Dendritic cell treated with granulocyte-macrophage colony-stimulating factor and Interleukin-4, amounts not matched to agents 40 ng/mL and 50 ng/mL, for 4 days (primary cell): ENCODE results near the gene IL33.

ENCODE experiments used
- H3K27ac Mint-ChIP-seq: one replicate; pipeline ENCODE4 v1.8.0; 2022; ENCODE audit warnings: mild to moderate bottlenecking, mixed read lengths
- H3K27me3 Mint-ChIP-seq: one replicate; pipeline ENCODE4 v1.8.0; 2022; ENCODE audit warnings: mild to moderate bottlenecking, mixed read lengths
- H3K36me3 Mint-ChIP-seq: one replicate; pipeline ENCODE4 v1.8.0; 2022; ENCODE audit warnings: low read depth, mixed read lengths
- H3K4me1 Mint-ChIP-seq: one replicate; pipeline ENCODE4 v1.8.0; 2022; ENCODE audit warnings: low read depth, mixed read lengths
- H3K4me3 Mint-ChIP-seq: one replicate; pipeline ENCODE4 v1.8.0; 2022; ENCODE audit warnings: mild to moderate bottlenecking, moderate library complexity, mixed read lengths
- H3K9me3 Mint-ChIP-seq: one replicate; pipeline ENCODE4 v1.8.0; 2022; ENCODE audit warnings: mixed read lengths
- intact Hi-C: fragments of 100-400 bp; cut with micrococcal nuclease; formaldehyde crosslinking; loops from one replicate; pipeline ENCODE4 v1.15.0; 2022

Gene IL33

DNA sequence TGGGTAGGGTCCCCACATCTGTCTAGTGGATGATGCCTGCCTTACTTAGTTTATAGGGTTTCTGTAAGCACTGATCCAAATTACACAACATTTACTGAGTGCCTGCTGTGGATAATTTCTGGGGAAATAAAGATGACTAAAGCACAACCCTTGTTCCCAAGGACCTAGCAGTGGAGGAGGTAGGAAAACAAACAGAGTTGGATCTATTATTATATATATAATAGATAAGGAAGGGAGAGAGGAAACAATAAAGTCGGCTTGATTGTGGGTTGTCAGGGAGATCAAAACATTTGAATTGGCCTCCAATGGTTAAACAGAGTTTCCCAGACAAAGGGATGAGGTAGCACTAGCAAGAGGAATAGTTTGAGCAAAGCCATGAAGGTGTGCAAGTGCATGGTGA lies 14.0 kb downstream of the IL33 start:
- H3K27me3 Mint-ChIP-seq: peaks cover 2% of the 10 kb centered on the region
- no peak overlapping the region for H3K4me3 Mint-ChIP-seq
- intact Hi-C loops: no loop called here
- no peak overlapping the region for H3K27ac Mint-ChIP-seq
- H3K36me3 Mint-ChIP-seq: no peaks in the 10 kb centered on the region
- H3K9me3 Mint-ChIP-seq: no peaks in the 10 kb centered on the region
- no peaks in the 10 kb centered on the region for H3K4me1 Mint-ChIP-seq

DNA sequence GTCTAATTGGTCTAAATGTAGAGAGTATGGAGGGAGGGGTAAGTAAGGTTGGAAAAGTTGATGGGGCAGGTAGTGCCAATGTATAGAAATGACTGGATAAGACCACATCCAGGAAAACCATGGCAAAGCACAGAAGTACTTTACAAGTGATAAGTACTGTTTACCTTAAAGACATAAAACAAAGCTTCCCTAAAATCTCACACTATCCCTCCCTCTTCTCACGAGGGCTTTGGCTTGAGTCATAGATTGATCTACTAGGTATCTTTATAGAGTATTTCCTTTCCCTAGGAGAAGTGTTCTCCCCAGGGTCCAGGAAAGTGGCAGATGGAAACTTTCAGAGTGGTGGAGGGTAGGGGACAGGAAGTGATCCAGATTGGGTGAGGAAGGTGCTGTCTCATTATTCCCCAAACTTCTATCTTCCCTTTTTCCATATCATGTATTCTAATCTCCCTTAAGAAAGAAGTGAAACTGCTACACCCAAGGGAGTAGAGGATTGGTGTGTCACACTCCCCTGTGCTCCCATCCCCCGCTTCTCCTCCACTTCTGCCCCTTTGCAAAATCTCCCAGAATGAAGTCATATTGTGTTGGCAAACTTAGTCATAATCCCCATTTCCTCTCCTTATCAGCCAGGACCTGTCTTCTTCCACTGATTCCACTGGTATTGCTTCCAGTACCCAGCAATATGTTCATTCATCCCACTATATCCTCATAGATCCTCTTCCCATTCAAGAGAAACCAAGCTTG lies 14.6 kb downstream of the IL33 start:
- H3K4me3 Mint-ChIP-seq: no peak overlapping the region
- no peaks in the 10 kb centered on the region for H3K4me1 Mint-ChIP-seq
- H3K36me3 Mint-ChIP-seq: no peaks in the 10 kb centered on the region
- no peak overlapping the region for H3K27ac Mint-ChIP-seq
- intact Hi-C loops: no loop called here
- no peaks in the 10 kb centered on the region for H3K9me3 Mint-ChIP-seq
- H3K27me3 Mint-ChIP-seq: peaks cover 2% of the 10 kb centered on the region

DNA sequence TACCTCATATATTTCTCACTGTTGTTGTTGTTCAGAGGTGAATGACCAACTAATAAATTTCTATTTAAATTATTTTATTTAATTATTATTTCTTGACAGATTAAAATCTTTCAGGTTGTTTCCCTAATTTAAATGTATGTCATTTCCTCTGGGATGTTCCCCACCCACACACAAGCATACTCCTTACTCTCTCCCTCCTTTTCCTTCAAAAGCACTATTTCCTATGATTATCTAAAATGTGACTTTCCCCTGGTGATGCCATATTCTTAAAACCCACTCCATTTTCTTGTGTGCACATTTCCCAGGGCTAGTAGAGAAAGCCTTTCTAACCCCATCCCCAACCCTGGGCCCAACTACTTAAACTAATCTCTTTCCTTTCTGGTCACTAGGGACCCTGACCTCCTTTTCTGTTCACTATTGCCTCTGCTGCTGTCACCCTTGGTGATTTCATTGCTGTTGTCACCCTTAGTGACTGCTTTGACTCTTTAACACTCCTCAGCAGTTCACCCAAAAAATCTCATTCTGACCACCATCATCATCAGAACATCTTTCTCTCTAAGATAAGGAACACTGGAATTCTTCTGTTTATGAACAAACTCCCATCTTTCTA lies 16.8 kb downstream of the IL33 start:
- intact Hi-C loops: no loop called here
- no peaks in the 10 kb centered on the region for H3K27me3 Mint-ChIP-seq
- H3K4me3 Mint-ChIP-seq: no peak overlapping the region

DNA sequence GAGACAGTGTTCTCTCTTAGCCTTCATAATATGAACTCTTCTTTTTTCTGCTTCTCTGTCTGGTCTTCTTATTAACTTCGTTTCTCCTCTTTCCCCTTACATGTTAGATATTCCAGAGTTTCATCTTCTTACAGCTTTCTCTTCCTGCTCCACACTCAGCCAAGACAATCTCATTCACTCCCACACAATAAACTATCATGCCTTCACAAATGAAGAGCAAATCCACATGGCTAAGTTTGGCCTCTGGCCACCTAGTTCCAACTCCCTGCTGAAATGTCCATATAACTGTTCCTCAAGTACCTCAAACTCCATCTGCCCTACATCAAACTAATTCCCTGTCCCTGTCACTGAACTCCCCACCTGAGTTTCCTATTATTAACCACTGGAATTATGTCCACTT lies 18.4 kb downstream of the IL33 start:
- Mint-ChIP-seq H3K36me3 (no peaks in the 10 kb centered on the region), H3K27me3 (no peaks in the 10 kb centered on the region), H3K27ac (no peak overlapping the region), H3K4me1 (peaks cover 5% of the 10 kb centered on the region), H3K4me3 (no peak overlapping the region), H3K9me3 (no peaks in the 10 kb centered on the region)
- intact Hi-C loops: no loop called here

More for the DNA sequence above, 16.8 kb downstream of the IL33 start:
- Mint-ChIP-seq H3K36me3 (no peaks in the 10 kb centered on the region), H3K4me1 (no peaks in the 10 kb centered on the region), H3K27ac (no peak overlapping the region), H3K9me3 (no peaks in the 10 kb centered on the region)

DNA sequence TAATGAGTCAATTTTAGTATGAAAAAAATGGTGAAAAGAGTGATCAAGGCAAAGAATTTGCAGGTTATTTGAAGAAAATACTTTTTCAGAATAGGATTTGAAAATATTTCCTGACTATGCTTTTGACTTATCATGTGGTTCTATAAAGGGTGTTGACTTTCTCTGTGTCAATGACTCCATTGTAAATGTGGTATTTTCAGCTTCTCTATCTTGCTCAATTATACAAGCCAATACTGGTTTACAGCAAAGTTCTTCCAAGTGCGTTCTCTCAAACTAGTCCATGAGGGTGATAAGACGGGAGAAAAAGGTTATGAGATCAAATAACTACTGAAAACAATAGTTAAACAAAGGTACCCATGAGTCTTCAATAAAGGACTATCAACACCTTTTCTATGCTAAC lies 21.7 kb downstream of the IL33 start:
- Mint-ChIP-seq H3K27me3 (no peaks in the 10 kb centered on the region), H3K4me3 (no peak overlapping the region)
- intact Hi-C loops: no loop called here

DNA sequence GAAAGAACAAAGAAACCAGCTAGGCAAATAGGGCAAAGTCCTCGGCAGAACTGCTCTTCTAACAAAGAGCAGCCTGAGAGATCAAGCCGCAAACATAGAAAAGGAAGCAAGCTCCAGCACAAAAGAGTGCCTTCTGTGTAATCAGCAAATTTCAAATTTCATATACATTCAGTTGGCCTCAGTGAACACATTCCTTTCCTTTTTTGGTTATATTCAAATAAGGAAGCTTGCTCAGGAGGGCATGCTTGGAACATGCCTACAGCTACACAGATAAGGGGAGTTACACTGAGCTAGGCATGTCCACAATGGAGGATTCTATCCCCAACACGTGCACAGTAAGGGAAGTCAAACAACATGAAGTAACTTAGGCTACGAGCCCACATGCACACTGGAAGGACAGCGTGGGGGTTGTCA lies 23.4 kb downstream of the IL33 start:
- Mint-ChIP-seq H3K36me3 (no peaks in the 10 kb centered on the region), H3K27ac (no peak overlapping the region), H3K9me3 (peaks cover 11% of the 10 kb centered on the region), H3K4me3 (no peak overlapping the region), H3K27me3 (no peaks in the 10 kb centered on the region), H3K4me1 (peaks cover 5% of the 10 kb centered on the region)
- intact Hi-C loops: no loop called here

More for the DNA sequence above, 21.7 kb downstream of the IL33 start:
- Mint-ChIP-seq H3K9me3 (peaks cover 11% of the 10 kb centered on the region), H3K27ac (no peak overlapping the region), H3K36me3 (no peaks in the 10 kb centered on the region), H3K4me1 (peaks cover 5% of the 10 kb centered on the region)

DNA sequence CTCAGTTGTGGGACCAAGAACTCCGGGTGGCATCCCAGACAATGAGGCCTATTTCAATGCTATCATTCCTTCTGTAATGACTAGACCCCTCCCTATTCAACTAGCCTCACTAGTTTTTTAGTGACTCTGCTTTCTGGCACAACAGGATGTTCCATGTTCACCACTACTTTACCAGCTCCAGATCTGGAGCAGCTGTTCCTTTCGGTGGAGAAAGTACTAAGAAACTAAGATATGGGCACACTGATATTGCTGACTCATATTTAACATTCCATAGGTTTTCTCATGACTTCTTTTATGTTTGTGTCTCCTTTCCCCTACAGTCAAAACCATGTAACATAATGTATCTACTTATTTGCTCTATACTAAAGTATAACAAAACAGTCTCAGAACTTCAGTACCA lies 24.1 kb downstream of the IL33 start:
- Mint-ChIP-seq H3K4me1 (peaks cover 5% of the 10 kb centered on the region), H3K27me3 (no peaks in the 10 kb centered on the region), H3K9me3 (peaks cover 11% of the 10 kb centered on the region), H3K27ac (no peak overlapping the region), H3K4me3 (no peak overlapping the region), H3K36me3 (no peaks in the 10 kb centered on the region)
- intact Hi-C loops: no loop called here

DNA sequence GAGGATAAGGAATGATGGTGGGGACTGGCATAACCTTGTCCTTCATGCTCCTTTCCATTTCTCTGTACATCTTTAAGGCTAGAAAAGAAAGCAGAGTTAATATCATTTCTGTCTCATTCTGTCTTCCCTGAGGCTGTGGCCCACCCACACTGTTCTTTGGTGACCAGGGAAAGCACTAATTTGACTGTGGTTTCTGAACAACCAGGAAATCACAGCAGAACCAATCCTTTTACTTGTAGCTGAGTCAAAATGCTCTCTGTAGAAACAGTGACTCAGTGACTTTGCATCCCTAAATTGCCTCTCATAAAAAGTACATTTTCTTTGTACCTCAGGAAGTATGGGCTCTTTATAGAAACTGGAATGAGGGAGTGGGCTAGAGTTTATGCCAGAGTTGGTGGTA lies 28.1 kb downstream of the IL33 start:
- H3K9me3 Mint-ChIP-seq: peaks cover 11% of the 10 kb centered on the region
- intact Hi-C loops: no loop called here
- H3K36me3 Mint-ChIP-seq: no peaks in the 10 kb centered on the region
- H3K27ac Mint-ChIP-seq: no peak overlapping the region
- H3K4me3 Mint-ChIP-seq: no peak overlapping the region
- H3K4me1 Mint-ChIP-seq: no peaks in the 10 kb centered on the region
- peaks cover 2% of the 10 kb centered on the region for H3K27me3 Mint-ChIP-seq

DNA sequence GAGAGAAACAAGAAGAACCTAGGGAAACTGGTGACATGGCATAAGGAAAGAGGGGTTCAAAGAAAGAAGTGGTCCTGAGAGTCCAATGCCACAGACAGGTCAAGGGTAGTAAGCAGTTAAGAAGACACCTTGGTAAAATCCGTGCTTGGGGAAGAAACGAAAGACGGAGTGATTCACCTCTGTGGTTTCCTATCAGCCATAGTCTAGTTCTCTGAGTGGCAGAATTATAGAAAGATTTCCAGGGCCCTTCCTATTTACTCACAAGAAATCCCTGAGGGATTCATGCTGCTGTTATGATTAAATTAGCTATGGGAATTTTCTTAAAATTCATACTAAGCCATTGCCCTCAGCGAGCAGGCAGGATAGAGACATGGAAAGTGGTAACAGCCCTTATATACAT lies 31.7 kb downstream of the IL33 start:
- Mint-ChIP-seq H3K36me3 (no peaks in the 10 kb centered on the region), H3K9me3 (no peaks in the 10 kb centered on the region), H3K4me3 (no peak overlapping the region), H3K27me3 (peaks cover 2% of the 10 kb centered on the region), H3K27ac (no peak overlapping the region), H3K4me1 (no peaks in the 10 kb centered on the region)
- intact Hi-C loops: no loop called here

DNA sequence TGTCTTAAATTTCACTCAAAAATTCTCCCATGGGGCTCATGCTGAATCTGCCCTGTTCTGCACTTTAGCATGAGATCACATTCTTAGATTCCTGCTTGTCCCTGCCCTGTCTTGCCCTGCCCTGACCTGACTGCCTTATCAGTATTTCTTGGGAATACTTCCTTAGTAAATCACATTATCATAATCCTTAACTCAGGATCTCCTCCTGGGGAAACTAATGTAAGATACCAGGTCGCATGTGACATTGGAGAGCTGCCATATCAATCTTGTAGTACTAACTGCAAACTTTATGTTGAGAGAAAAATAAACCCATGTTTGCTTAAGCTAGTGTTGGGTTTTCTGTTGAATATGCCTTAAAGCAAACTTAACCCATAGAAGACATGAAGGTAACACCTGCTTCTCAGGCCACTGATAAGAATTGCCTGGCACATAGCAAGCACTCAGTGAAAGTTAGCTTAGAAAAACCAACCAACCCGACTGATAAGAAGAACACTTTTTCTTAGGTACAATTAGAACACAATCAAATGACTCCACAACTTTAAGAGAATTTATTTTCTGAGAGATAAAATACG lies 53.3 kb downstream of the IL33 start:
- Mint-ChIP-seq H3K27me3 (no peaks in the 10 kb centered on the region), H3K27ac (no peak overlapping the region), H3K4me1 (no peaks in the 10 kb centered on the region), H3K4me3 (no peak overlapping the region), H3K9me3 (peaks cover 5% of the 10 kb centered on the region), H3K36me3 (no peaks in the 10 kb centered on the region)
- intact Hi-C loops: no loop called here

DNA sequence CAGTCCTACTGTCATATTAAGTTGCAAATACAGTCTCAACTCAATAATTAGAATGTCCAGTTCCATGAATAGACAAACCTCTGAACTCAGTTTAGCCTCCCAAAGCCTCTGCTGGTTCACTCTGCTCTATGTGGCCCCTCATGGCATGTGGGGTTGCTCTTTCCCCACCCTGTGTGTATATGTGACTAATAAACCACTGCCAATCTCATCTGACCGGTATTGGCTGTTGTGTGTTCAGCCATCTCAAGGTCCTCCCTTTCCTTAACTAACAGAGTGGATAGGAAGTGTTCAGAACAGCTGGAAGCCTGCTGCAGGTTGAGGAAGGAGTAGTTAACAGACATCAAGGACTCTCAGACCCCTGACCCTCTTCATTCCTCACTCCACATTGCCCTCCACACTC lies 55.3 kb downstream of the IL33 start:
- intact Hi-C loops: no loop called here
- H3K4me1 Mint-ChIP-seq: no peaks in the 10 kb centered on the region
- H3K4me3 Mint-ChIP-seq: no peak overlapping the region

DNA sequence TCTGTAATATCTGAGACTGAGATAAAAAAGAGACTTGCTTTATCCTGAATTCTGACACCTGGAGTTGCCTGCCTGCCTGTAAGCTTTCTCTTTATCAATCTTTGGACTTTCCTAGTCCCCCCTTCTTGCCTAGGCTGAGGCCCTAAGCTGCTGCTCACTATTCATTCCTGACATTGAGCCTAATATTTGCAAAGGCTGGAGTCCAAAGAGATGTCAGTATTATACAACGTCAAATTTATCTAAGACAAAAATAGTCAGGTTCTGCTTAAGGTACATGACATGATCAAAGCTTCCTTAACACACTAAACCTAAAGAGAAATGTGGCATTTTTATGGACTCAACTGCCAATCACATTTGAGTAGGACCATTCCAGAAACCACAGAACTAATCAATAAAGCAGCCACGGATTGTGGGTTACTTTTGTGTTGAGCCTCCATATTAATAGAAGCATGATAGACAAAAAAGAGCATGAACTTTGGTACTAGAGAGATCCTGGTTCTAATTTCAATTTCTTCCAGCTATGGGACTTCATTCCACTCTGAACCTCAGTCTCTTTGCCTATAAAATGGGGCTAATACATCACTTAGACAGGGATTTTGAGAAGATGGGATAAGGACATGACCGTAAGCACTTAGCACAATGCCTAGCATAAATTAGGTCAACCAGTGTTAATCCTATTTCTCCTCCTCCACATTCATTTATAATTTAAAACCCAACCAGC lies 56.1 kb downstream of the IL33 start:
- intact Hi-C loops: no loop called here
- Mint-ChIP-seq H3K4me1 (no peaks in the 10 kb centered on the region), H3K9me3 (no peaks in the 10 kb centered on the region), H3K27me3 (no peaks in the 10 kb centered on the region), H3K27ac (no peak overlapping the region), H3K4me3 (no peak overlapping the region), H3K36me3 (no peaks in the 10 kb centered on the region)

More for the DNA sequence above, 55.3 kb downstream of the IL33 start:
- H3K9me3 Mint-ChIP-seq: no peaks in the 10 kb centered on the region
- no peaks in the 10 kb centered on the region for H3K27me3 Mint-ChIP-seq
- H3K27ac Mint-ChIP-seq: no peak overlapping the region
- H3K36me3 Mint-ChIP-seq: no peaks in the 10 kb centered on the region

DNA sequence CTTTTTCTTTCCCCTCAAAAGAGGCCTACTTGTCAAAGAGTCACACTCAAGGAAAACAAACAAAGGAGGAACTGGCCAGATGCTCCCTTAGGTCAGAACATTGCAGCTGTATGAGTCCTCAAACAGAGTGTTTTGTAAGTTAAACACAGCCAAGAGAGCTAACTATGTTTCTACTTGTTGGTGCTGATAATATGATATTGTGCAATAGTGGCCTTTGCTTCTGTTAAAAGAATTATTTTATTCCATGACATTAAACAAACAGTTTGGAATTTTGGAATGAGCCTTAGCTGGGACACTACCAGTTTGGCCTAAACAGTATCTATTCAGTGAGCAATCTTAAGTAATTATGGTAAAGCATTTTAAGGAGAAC lies 56.6 kb downstream of the IL33 start:
- Mint-ChIP-seq H3K27me3 (no peaks in the 10 kb centered on the region), H3K36me3 (no peaks in the 10 kb centered on the region), H3K27ac (no peak overlapping the region), H3K4me1 (no peaks in the 10 kb centered on the region), H3K9me3 (no peaks in the 10 kb centered on the region), H3K4me3 (no peak overlapping the region)
- intact Hi-C loops: no loop called here

DNA sequence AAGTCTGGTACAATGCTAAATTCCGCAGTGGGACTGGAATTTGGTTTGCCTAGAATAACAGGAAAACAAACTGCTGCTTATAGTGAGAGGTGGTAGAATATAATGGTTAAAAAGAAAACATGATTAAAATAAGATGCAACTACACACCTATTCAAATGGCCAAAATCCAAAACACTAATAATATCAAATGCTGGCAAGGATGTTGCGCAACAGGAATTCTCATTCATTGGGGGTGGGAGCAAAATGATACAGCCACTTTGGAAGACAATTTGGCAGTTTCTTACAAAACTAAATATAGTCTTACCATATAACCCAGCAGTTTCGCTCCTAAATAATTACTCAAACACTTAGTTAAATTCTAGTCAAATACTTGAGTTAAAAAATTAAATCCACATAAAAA lies 61.8 kb downstream of the IL33 start:
- no peaks in the 10 kb centered on the region for H3K27me3 Mint-ChIP-seq
- no peaks in the 10 kb centered on the region for H3K9me3 Mint-ChIP-seq
- no peaks in the 10 kb centered on the region for H3K4me1 Mint-ChIP-seq
- no peak overlapping the region for H3K27ac Mint-ChIP-seq
- no peak overlapping the region for H3K4me3 Mint-ChIP-seq
- intact Hi-C loops: no loop called here
- no peaks in the 10 kb centered on the region for H3K36me3 Mint-ChIP-seq
